GM12878 (cell line): ENCODE measurements around the gene RHNO1. TPM values are rescaled to one million over a fixed set of nuclear protein-coding genes. Genes with fewer than 3 reads are reported as not detected.
A peak's percentile ranks its signal among the peaks of the same experiment; 100 is the strongest.

Experiments
- ATAC-seq: fragments of 200-7000 bp; cut with Tn5 transposase; 3 replicates; pipeline ENCODE4 v1.9.1; 2020; ENCODE audit warnings: mild to moderate bottlenecking, moderate library complexity
- Bru-seq: library from RNA; stranded (reverse); fragments of 400-500 nt; gene quantifications from one replicate; lab custom pipeline; 2021; lab: Mats Ljungman, UMichigan
- BruChase-seq, 2 experiments: library from RNA; stranded (reverse); fragments of 400-500 nt; gene quantifications; one replicate each; lab custom pipeline; 2021; lab: Mats Ljungman, UMichigan
- BruUV-seq: library from RNA; stranded (reverse); fragments of 400-500 nt; replicated peaks from 2 replicates; lab custom pipeline; 2021; lab: Mats Ljungman, UMichigan
- CTCF ChIA-PET: fragments of 300-600 bp; sonication (Branson Sonifier 250); formaldehyde crosslinking; extraction: SDS; loops from one replicate; lab custom pipeline; 2021; ENCODE audit warnings: inconsistent platforms; lab: Yijun Ruan, JAX
- POLR2A ChIA-PET: fragments of 350-600 bp; formaldehyde crosslinking; extraction: SDS; loops from one replicate; lab custom pipeline; 2021; ENCODE audit warnings: inconsistent platforms; lab: Charles Lee
- RAD21 ChIA-PET: fragments of 300-600 bp; sonication (Branson Sonifier 250); formaldehyde crosslinking; loops from one replicate; lab custom pipeline; 2023; ENCODE audit warnings: antibody characterized with exemption; ENCODE audit not compliant: unreplicated experiment; lab: Charles Lee
- SMC1A ChIA-PET: fragments of 300-600 bp; sonication (Branson Sonifier 250); formaldehyde crosslinking; loops from one replicate; lab custom pipeline; 2023; ENCODE audit not compliant: unreplicated experiment, uncharacterized antibody; lab: Charles Lee
- DNase-seq: peaks from one replicate; pipeline ENCODE4 v3.0.0-alpha.2; 2011; ENCODE audit warnings: low read depth, low spot score
- FAIRE-seq: peaks from 3 replicates; lab custom pipeline; 2011; peaks lifted over from hg19 to GRCh38; lab: Jason Lieb, UNC
- H2AFZ ChIP-seq: 2 replicates; pipeline ENCODE4 v1.6.0; 2011; ENCODE audit warnings: low read depth, low read length, control low read depth; ENCODE audit not compliant: control insufficient read depth
- H3K27ac ChIP-seq: 2 replicates; pipeline ENCODE4 v1.5.1; 2011; ENCODE audit warnings: control low read depth; ENCODE audit not compliant: control insufficient read depth, insufficient read depth
- H3K27me3 ChIP-seq, 2 experiments: replicated peaks in 1 of 2; 2 replicates each; pipeline versions ENCODE4 v1.6.0 to v1.6.1; 2011; ENCODE audit warnings: low read length in 1 of 2; ENCODE audit not compliant: control insufficient read depth in 2 of 2, insufficient read depth in 2 of 2
- H3K36me3 ChIP-seq, 2 experiments: 2 replicates each; pipeline ENCODE4 v1.5.1; 2011; ENCODE audit warnings: low read length in 1 of 2; ENCODE audit not compliant: control insufficient read depth in 2 of 2, insufficient read depth in 2 of 2
- H3K4me1 ChIP-seq: 2 replicates; pipeline ENCODE4 v1.6.1; 2011; ENCODE audit warnings: mild to moderate bottlenecking, low read length, moderate library complexity, mixed read lengths; ENCODE audit not compliant: control insufficient read depth, insufficient read depth
- H3K4me2 ChIP-seq: 2 replicates; pipeline ENCODE4 v1.6.0; 2011; ENCODE audit warnings: control low read depth; ENCODE audit not compliant: control insufficient read depth, insufficient read depth
- H3K4me3 ChIP-seq: fragments of 200-600 bp; sonication (generic); 2 replicates; pipeline ENCODE4 v1.5.1; 2016
- H3K79me2 ChIP-seq: 2 replicates; pipeline ENCODE4 v1.6.0; 2011; ENCODE audit warnings: low read length; ENCODE audit not compliant: control insufficient read depth, insufficient read depth
- H3K9ac ChIP-seq: 2 replicates; pipeline ENCODE4 v1.8.0; 2011; ENCODE audit warnings: low read length, control low read depth, mixed read lengths; ENCODE audit not compliant: control insufficient read depth, insufficient read depth
- H3K9me3 ChIP-seq: replicated peaks from 3 replicates; pipeline ENCODE4 v1.5.1; 2011; ENCODE audit warnings: mild to moderate bottlenecking, low read length; ENCODE audit not compliant: control insufficient read depth, insufficient read depth
- H4K20me1 ChIP-seq: 2 replicates; pipeline ENCODE4 v1.6.0; 2011; ENCODE audit not compliant: control insufficient read depth, insufficient read depth
- ATF3 ChIP-seq: IDR thresholded peaks from 2 replicates; pipeline ENCODE4 v1.6.1; 2011; ENCODE audit warnings: low read depth, mild to moderate bottlenecking, low read length, moderate library complexity, borderline replicate concordance; ENCODE audit errors: extremely low read depth
- KDM1A ChIP-seq: fragments of 200-600 bp; sonication (generic); IDR thresholded peaks from 2 replicates; pipeline ENCODE4 v1.6.1; 2016; ENCODE audit warnings: borderline replicate concordance
- NFYB ChIP-seq: IDR thresholded peaks from 2 replicates; pipeline ENCODE4 v1.6.1; 2011; ENCODE audit warnings: low read depth, mild to moderate bottlenecking, low read length, improper control_type of control experiment, moderate library complexity; ENCODE audit not compliant: insufficient read depth
- PAX8 ChIP-seq: fragments of 450-650 bp; IDR thresholded peaks from 2 replicates; pipeline ENCODE4 v1.6.1; 2017; ENCODE audit warnings: mild to moderate bottlenecking, moderate library complexity
- SREBF1 ChIP-seq: IDR thresholded peaks from 2 replicates; pipeline ENCODE4 v1.6.1; 2012; ENCODE audit warnings: mild to moderate bottlenecking, low read length
- SUPT20H ChIP-seq: IDR thresholded peaks from 2 replicates; pipeline ENCODE4 v1.6.1; 2011; ENCODE audit warnings: low read depth, mild to moderate bottlenecking, low read length, moderate library complexity, borderline replicate concordance; ENCODE audit not compliant: control insufficient read depth
- SUZ12 ChIP-seq: fragments of 200-600 bp; sonication (generic); IDR thresholded peaks from one replicate; pipeline ENCODE4 v1.6.1; 2018; ENCODE audit warnings: antibody characterized with exemption, mild to moderate bottlenecking; ENCODE audit not compliant: unreplicated experiment
- ZBTB4 ChIP-seq: fragments of 450-650 bp; formaldehyde crosslinking; IDR thresholded peaks from 2 replicates; pipeline ENCODE4 v1.4.0; 2022; ENCODE audit warnings: mild to moderate bottlenecking, moderate library complexity
- WGBS: methylation state at CpG from one replicate; pipeline ENCODE4 v1.1.6; 2016; ENCODE audit warnings: low lambda C conversion rate; ENCODE audit not compliant: insufficient replicate concordance, insufficient coverage; ENCODE audit errors: missing lambda C conversion rate; 5-methylcytosine and 5-hydroxymethylcytosine counted together
- in situ Hi-C: fragments of 300-500 bp; cut with MboI; formaldehyde crosslinking; loops from 9 replicates; pipeline ENCODE4 v1.14.3; 2018; ENCODE audit warnings: mixed read lengths
- intact Hi-C: fragments of 100-400 bp; cut with micrococcal nuclease; formaldehyde crosslinking; loops from one replicate; pipeline ENCODE4 v1.14.2; 2022; ENCODE audit not compliant: unreplicated experiment
- long read RNA-seq, 2 experiments: library from polyadenylated mRNA; unstranded; transcript quantifications; one replicate each; pipeline ENCODE4 v2.0.0, GENCODE V29; 2019 to 2020
- polyA minus RNA-seq, 3 experiments: library from RNA; depleted of rRNA, polyadenylated mRNA; stranded (reverse); fragments of >200 nt; gene quantifications; 2 replicates each; pipeline ENCODE4 v1.2.3, GENCODE V29; 2011
- polyA plus RNA-seq, 11 experiments: library from polyadenylated mRNA; depleted of rRNA in 4 of 11; unstranded in 6 of 11; stranded (reverse) in 5 of 11; fragments of >200 nt; fragmentation: Nextera tagmentation in 4 of 11; fragmentation: Illumina TruSeq in 1 of 11; extraction: Ambion mirVana in 4 of 11; extraction: Trizol in 1 of 11; gene quantifications; 1 replicate in 1 of 11; 2 replicates in 10 of 11; pipeline versions ENCODE4 v1.2.1 to v1.2.3, GENCODE V29; 2011 to 2016; ENCODE audit warnings: inconsistent platforms in 2 of 11, missing spikeins in 2 of 11, low read depth in 1 of 11
- total RNA-seq, 4 experiments: library from RNA; depleted of rRNA in 3 of 4; stranded (reverse); fragments of >200 nt in 3 of 4; fragmentation: Illumina TruSeq in 1 of 4; extraction: Trizol in 1 of 4; gene quantifications; 2 replicates each; pipeline versions ENCODE4 v1.2.1 to v1.2.3, GENCODE V29; 2013 to 2021
- TF ChIP-seq, protein P1 (sequence below): IDR thresholded peaks from 2 replicates; pipeline ENCODE4 v1.6.1; 2012; ENCODE audit warnings: low read depth, low read length, improper control_type of control experiment

Gene RHNO1, protein sequence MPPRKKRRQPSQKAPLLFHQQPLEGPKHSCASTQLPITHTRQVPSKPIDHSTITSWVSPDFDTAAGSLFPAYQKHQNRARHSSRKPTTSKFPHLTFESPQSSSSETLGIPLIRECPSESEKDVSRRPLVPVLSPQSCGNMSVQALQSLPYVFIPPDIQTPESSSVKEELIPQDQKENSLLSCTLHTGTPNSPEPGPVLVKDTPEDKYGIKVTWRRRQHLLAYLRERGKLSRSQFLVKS
- 20.2 and 22.3 TPM in 2 replicates for total RNA-seq (2013; cell fraction: nucleolus; rRNA removed)
- total RNA-seq (2014; rRNA removed) (52.6 and 54.2 TPM in 2 replicates), total RNA-seq (2014; rRNA removed; fragmentation: Illumina TruSeq; extraction: Trizol) (42.4 and 46.4 TPM in 2 replicates), total RNA-seq (2021) (33.3 and 36.2 TPM in 2 replicates), polyA plus RNA-seq (2011; rRNA removed) (69.0 and 91.6 TPM in 2 replicates), polyA plus RNA-seq (2014; fragmentation: Illumina TruSeq; extraction: Trizol) (60.7 and 67.8 TPM in 2 replicates), polyA plus RNA-seq (2014; fragmentation: Nextera tagmentation; extraction: Ambion mirVana) (10 to 100 TPM; 27.9 to 29.1 TPM), polyA plus RNA-seq (2014; rRNA removed) (30.4 and 41.0 TPM in 2 replicates), polyA plus RNA-seq (2016; fragmentation: Nextera tagmentation; extraction: Ambion mirVana) (10 to 100 TPM; 52.3 to 57.9 TPM), polyA minus RNA-seq (2011; rRNA and poly(A)+ RNA removed) (35.2 and 48.7 TPM in 2 replicates), Bru-seq, nascent RNA (percentile 85 among the genes with signal in this experiment), BruChase-seq, experiment 1, labeled RNA remaining after a 6-hour chase (percentile 77 among the genes with signal in this experiment), BruChase-seq, experiment 2, labeled RNA remaining after a 2-hour chase (percentile 80 among the genes with signal in this experiment)
- polyA plus RNA-seq (2011; ENCODE audit: low read depth) = 19.5 TPM
- 61.3 and 66.0 TPM in 2 replicates for polyA plus RNA-seq (2011; cell fraction: cytosol; rRNA removed)
- polyA plus RNA-seq (2011; cell fraction: nucleus; rRNA removed) = 14.1 and 14.7 TPM in 2 replicates
- polyA plus RNA-seq (2012) = 24.7 and 27.4 TPM in 2 replicates
- 14.0 and 20.1 TPM in 2 replicates for polyA minus RNA-seq (2011; cell fraction: cytosol; rRNA and poly(A)+ RNA removed)
- 7.1 and 8.2 TPM in 2 replicates for polyA minus RNA-seq (2011; cell fraction: nucleus; rRNA and poly(A)+ RNA removed)
- long read RNA-seq, experiment 1, transcript RHNO1-204 (3 exons, 1,870 nt) = major isoform, 41 of 51 reads
- long read RNA-seq, experiment 1, partial matches to known transcripts = 2 of 51 reads
- long read RNA-seq, experiment 1, other reads (novel, unspliced or antisense) = 2 of 51 reads
- long read RNA-seq, experiment 2, transcript RHNO1-204 (3 exons, 1,870 nt) = major isoform, 92 of 126 reads
- long read RNA-seq, experiment 2, transcript RHNO1-203 (2 exons, 1,605 nt) = minor isoform, 14 of 126 reads
- long read RNA-seq, experiment 2, partial matches to known transcripts = 11 of 126 reads
- long read RNA-seq, experiment 2, other reads (novel, unspliced or antisense) = 3 of 126 reads

GRCh38 chr12:2877047-2877952 lies at the start of gene RHNO1, which contains the start of gene FOXM1:
Gene RHNO1, plus strand, starts transcription at chr12:2877223. Its CDS starts 8,144 bp downstream, at chr12:2885367.
Gene FOXM1, minus strand, starts transcription at chr12:2877174. Its CDS starts 2,696 bp downstream, at chr12:2874478.
- BruUV-seq = TSS peak; percentile 86
- no peaks in the 10 kb centered on the region for H3K9me3 ChIP-seq
- no peaks in the 10 kb centered on the region for H3K27me3 ChIP-seq
- ChIA-PET CTCF (interaction anchor here (0.7 to 2.1 kb wide), 4 partner anchors 9 to 67 kb away, joined by 3 to 13 read pairs (median 6); no protein-coding TSS in a partner anchor), RAD21 (no interaction called here), POLR2A (interaction anchor here (0.8 to 1.4 kb wide), 4 partner anchors 9 to 63 kb away, joined by 3 to 7 read pairs (median 4); partner anchors contain the start of gene TULP3), SMC1A (interaction anchor here (0.8 to 1.7 kb wide), 2 partner anchors 9 to 81 kb away, joined by 3 to 4 read pairs; no protein-coding TSS in a partner anchor)
- in situ Hi-C loops (no loop called here), intact Hi-C loops (loop anchor here (2.0 kb wide), 1 partner anchor 64 kb away; the partner anchor contains the start of gene ITFG2)
- ATAC-seq = peak; percentile 86
- H3K27ac ChIP-seq = peak within 1 kb of the TSS; percentile 98
- H3K4me3 ChIP-seq = peak within 1 kb of the TSS; percentile 93
- no peaks in the 10 kb centered on the region for H4K20me1 ChIP-seq
- peaks cover 76% of the 10 kb centered on the region for H3K79me2 ChIP-seq
- no peak for FAIRE-seq
- peak within 1 kb of the TSS; percentile 96 for H2AFZ ChIP-seq
- H3K36me3 ChIP-seq = peaks cover 0 to 5% of the 10 kb centered on the region in 2 experiments; a peak in 2 of 4 replicates
- H3K9ac ChIP-seq = peak within 1 kb of the TSS; percentile 100
- H3K4me1 ChIP-seq = peaks cover 11% of the 10 kb centered on the region
- H3K4me2 ChIP-seq = peak within 1 kb of the TSS; percentile 94
- no peak for DNase-seq
- WGBS = under 1% methylated on average over 49 of the region's 70 CpGs
- TF ChIP-seq PAX8 = 0 out of 2 replicates have a peak, but pooled peaks have one; percentile 22
- no peak for TF ChIP-seq KDM1A
- 0 out of 2 replicates have a peak, but pooled peaks have one; percentile 21 for TF ChIP-seq NFYB
- TF ChIP-seq ZBTB4 (CRISPR knock-in tag) = peak; percentile 29; the same call in 1 of the 2 replicates
- TF ChIP-seq, protein P1, sequence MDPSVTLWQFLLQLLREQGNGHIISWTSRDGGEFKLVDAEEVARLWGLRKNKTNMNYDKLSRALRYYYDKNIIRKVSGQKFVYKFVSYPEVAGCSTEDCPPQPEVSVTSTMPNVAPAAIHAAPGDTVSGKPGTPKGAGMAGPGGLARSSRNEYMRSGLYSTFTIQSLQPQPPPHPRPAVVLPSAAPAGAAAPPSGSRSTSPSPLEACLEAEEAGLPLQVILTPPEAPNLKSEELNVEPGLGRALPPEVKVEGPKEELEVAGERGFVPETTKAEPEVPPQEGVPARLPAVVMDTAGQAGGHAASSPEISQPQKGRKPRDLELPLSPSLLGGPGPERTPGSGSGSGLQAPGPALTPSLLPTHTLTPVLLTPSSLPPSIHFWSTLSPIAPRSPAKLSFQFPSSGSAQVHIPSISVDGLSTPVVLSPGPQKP = no peak
- no peak for TF ChIP-seq SUZ12
- TF ChIP-seq ATF3 = peak; percentile 62; the same call in 1 of the 2 replicates
- TF ChIP-seq SREBF1 = no peak
- TF ChIP-seq SUPT20H = no peak
